GM12892 (cell line): ENCODE results near the gene C15orf40.

Experiments used
- POLR2A ChIP-seq: IDR thresholded peaks from 2 replicates; pipeline ENCODE4 v1.6.1; 2011; ENCODE audit warnings: low read depth, low read length, control low read depth
- POLR2AphosphoS5 ChIP-seq: IDR thresholded peaks from 2 replicates; pipeline ENCODE4 v1.6.1; 2011; ENCODE audit warnings: low read depth, low read length, control low read depth
- TAF1 ChIP-seq: IDR thresholded peaks from 2 replicates; pipeline ENCODE4 v1.6.1; 2011; ENCODE audit warnings: low read depth, mild to moderate bottlenecking, control low read depth, low read length, borderline replicate concordance

DNA sequence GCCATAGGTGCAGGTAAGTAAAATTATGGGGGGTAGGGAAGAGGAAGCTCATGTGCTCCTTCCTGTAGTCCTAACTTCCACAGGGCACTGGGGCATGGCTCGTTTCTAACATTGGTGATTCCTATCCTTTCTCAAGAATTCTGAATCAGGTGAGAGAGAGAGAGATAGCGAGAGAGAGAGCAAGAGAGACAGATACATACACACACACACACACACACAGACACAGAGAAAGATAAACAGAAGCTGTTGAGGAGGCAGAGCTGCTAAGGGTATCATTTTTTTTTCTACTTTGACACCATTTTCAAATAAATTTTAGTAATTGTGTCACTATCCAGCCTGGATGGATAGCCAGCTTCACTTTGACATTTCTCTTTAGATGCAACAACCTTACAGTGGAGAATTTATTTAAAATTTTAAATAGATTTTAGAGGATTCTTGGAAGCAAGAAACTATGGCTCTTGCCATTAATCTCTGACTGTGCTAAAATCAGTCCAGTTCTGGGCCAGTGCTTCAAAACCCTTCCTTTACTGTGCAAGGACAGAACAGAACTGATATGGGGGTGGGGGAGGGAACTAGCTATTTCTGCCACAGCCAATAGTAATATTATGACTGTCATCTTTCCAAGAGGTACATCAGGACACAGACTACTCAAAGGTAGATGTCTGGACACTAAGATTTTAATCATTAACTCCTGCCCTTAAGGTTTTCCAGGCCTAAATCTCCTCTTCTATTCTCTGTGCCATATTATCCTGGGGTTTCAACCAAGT is 40.0 kb downstream of the C15orf40 start:
- TF ChIP-seq POLR2AphosphoS5 (no peak), POLR2A (no peak), TAF1 (no peak)
